ENCODE data around the gene WDR70. TPM values are rescaled to one million over a fixed set of nuclear protein-coding genes. Genes with fewer than 3 reads are reported as not detected.

Gene WDR70
- total RNA-seq, 4 donors from 2014 or later = 25.3 to 122 (median 48.8) TPM

- no peaks in the 10 kb centered on the region for H3K36me3 ChIP-seq
- no peak overlapping the region for H3K4me3 ChIP-seq
- DNase-seq = no peak
- peaks cover 0 to 6% of the 10 kb centered on the region in 2 donors for H3K4me1 ChIP-seq
- no peaks in the 10 kb centered on the region for H3K9me3 ChIP-seq
- H3K27me3 ChIP-seq = no peaks in the 10 kb centered on the region
- H3K27ac ChIP-seq = peak overlapping the region; percentile 16 to 55
- TF ChIP-seq CTCF (IDR thresholded peaks at IDR 0.05) = no peak
- no peak for TF ChIP-seq POLR2A (IDR thresholded peaks at IDR 0.05)
- intact Hi-C loops (cut with DNase I; ENCODE audit: low total_unique reads) = no loop called here
Observed at GRCh38 chr5:37739817-37740261, 360.7 kb downstream of the WDR70 start.

- TF ChIP-seq POLR2A (IDR thresholded peaks at IDR 0.05) = no peak
- TF ChIP-seq CTCF (IDR thresholded peaks at IDR 0.05) = no peak
Observed at GRCh38 chr5:37740331-37741066, 361.4 kb downstream of the WDR70 start.

GRCh38 chr5:37742111-37742510 lies 363.0 kb downstream of the WDR70 start:
- Histone ChIP-seq H3K36me3 (no peaks in the 10 kb centered on the region), H3K4me3 (no peak overlapping the region), H3K9me3 (no peaks in the 10 kb centered on the region), H3K27me3 (no peaks in the 10 kb centered on the region), H3K4me1 (peaks cover 0 to 6% of the 10 kb centered on the region in 2 donors), H3K27ac (no peak overlapping the region)
- TF ChIP-seq POLR2A (IDR thresholded peaks at IDR 0.05) (no peak), CTCF (IDR thresholded peaks at IDR 0.05) (no peak)
- DNase-seq = no peak
- intact Hi-C loops (cut with DNase I; ENCODE audit: low total_unique reads) = no loop called here

More at GRCh38 chr5:37740331-37741066, 361.4 kb downstream of the WDR70 start:
- H3K9me3 ChIP-seq = no peaks in the 10 kb centered on the region
- H3K4me1 ChIP-seq = peaks cover 0 to 6% of the 10 kb centered on the region in 2 donors
- H3K4me3 ChIP-seq = no peak overlapping the region
- peak overlapping the region; percentile 16 to 55 for H3K27ac ChIP-seq
- H3K27me3 ChIP-seq = no peaks in the 10 kb centered on the region
- no peaks in the 10 kb centered on the region for H3K36me3 ChIP-seq
- intact Hi-C loops (cut with DNase I; ENCODE audit: low total_unique reads) = no loop called here
- DNase-seq = no peak

- Histone ChIP-seq H3K27me3 (no peaks in the 10 kb centered on the region), H3K9me3 (no peaks in the 10 kb centered on the region), H3K27ac (no peak overlapping the region), H3K4me3 (no peak overlapping the region), H3K36me3 (no peaks in the 10 kb centered on the region), H3K4me1 (no peaks in the 10 kb centered on the region)
- TF ChIP-seq POLR2A (IDR thresholded peaks at IDR 0.05) = no peak
- no peak for DNase-seq
- intact Hi-C loops (cut with DNase I; ENCODE audit: low total_unique reads) = no loop called here
Observed at GRCh38 chr5:37751227-37751626, 372.1 kb downstream of the WDR70 start.

GRCh38 chr5:37754976-37755375 lies 375.9 kb downstream of the WDR70 start:
- no peaks in the 10 kb centered on the region for H3K36me3 ChIP-seq
- no peaks in the 10 kb centered on the region for H3K4me1 ChIP-seq
- no peak overlapping the region for H3K4me3 ChIP-seq
- no peak for DNase-seq
- no peaks in the 10 kb centered on the region for H3K9me3 ChIP-seq
- intact Hi-C loops (cut with DNase I; ENCODE audit: low total_unique reads) = no loop called here
- H3K27ac ChIP-seq = no peak overlapping the region
- H3K27me3 ChIP-seq = no peaks in the 10 kb centered on the region
- TF ChIP-seq CTCF (IDR thresholded peaks at IDR 0.05) = no peak
- TF ChIP-seq POLR2A (IDR thresholded peaks at IDR 0.05) = no peak

Measured in uterus (tissue), 4 donors.